ENCODE results near the gene SCIMP. TPM values are rescaled to one million over a fixed set of nuclear protein-coding genes. Genes with fewer than 3 reads are reported as not detected.
"Not testable (repeated sequence)": the region's sequence is repeated elsewhere in the genome, so short reads cannot be mapped to it uniquely, and the experiment has no call there.

Gene SCIMP
- polyA plus RNA-seq, 3 donors = 88.7 to 164 (median 98.4) TPM

DNA sequence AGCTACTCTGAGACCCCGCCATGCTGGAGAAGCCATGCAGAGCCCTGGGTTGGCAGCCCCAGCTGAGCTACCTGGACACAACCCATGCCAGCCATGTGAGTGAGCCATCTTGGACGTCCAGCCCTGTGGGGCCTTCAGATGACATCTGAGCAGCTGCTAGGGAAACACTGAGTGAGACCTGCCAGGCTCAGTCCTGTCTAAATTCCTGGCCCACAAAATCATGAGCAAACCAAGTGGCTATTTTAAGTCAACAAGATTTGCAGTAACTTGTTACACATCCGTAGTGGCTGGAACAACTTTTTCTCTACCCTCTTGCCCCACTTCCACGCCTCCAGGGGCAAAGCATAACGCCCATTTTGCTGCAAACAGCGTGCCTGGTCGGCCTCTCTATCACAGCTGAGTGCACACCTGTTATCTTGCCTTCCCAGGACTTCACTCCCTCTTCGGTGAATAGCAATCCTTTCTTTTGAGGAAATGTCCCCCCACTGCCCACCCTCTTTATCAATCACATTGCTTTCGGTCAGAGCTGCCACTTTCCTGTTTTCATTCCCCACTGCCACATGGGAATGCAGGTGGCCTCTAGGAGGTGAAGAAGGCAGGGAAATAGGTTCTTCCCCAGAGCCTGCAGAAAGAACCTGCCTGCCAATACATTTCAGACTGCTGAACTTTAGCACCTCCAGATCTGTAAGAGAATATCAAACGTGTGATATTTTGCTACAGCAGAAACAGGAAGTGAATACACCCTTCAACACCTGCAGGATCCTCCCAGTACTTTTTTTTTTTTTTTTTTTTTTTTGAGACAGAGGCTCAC lies 7.4 kb upstream of the SCIMP start:
- H4K20me1 ChIP-seq (ENCODE audit: insufficient read depth, low read length) = peaks cover 21% of the 10 kb centered on the region
- intact Hi-C loops (cut with micrococcal nuclease) = no loop called here
- DNase-seq = no peak
- H3K27ac ChIP-seq (ENCODE audit: low read depth in 1 of 2, low read length in 2 of 2) = no peak overlapping the region
- TF ChIP-seq, protein P1, sequence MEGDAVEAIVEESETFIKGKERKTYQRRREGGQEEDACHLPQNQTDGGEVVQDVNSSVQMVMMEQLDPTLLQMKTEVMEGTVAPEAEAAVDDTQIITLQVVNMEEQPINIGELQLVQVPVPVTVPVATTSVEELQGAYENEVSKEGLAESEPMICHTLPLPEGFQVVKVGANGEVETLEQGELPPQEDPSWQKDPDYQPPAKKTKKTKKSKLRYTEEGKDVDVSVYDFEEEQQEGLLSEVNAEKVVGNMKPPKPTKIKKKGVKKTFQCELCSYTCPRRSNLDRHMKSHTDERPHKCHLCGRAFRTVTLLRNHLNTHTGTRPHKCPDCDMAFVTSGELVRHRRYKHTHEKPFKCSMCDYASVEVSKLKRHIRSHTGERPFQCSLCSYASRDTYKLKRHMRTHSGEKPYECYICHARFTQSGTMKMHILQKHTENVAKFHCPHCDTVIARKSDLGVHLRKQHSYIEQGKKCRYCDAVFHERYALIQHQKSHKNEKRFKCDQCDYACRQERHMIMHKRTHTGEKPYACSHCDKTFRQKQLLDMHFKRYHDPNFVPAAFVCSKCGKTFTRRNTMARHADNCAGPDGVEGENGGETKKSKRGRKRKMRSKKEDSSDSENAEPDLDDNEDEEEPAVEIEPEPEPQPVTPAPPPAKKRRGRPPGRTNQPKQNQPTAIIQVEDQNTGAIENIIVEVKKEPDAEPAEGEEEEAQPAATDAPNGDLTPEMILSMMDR (IDR thresholded peaks at IDR 0.05) = no peak
- Mint-ChIP-seq H3K4me3 (no peak overlapping the region), H3K36me3 (peaks cover 7 to 9% of the 10 kb centered on the region in 2 donors), H3K9me3 (peaks cover 0 to 3% (median 0%) of the 10 kb centered on the region in 7 donors), H3K27me3 (ENCODE audit: low read depth in 3 of 3) (peaks cover 2 to 6% (median 2%) of the 10 kb centered on the region in 3 donors), H3K4me1 (peaks cover 10% of the 10 kb centered on the region), H3K27ac (peak overlapping the region in 1 of 7 donors; percentile 69)
- H3K79me2 ChIP-seq (ENCODE audit: insufficient read depth, low read length) = no peaks in the 10 kb centered on the region
- peaks cover 6 to 7% of the 10 kb centered on the region in 2 donors for H3K4me1 ChIP-seq (ENCODE audit: control insufficient read depth in 1 of 2, insufficient read depth in 2 of 2, low read length in 2 of 2)
- no peak overlapping the region for H2AFZ ChIP-seq (ENCODE audit: insufficient read depth, low read depth, low read length, poor library complexity, severe bottlenecking)
- H3K27me3 ChIP-seq (ENCODE audit: control insufficient read depth in 2 of 2, insufficient read depth in 2 of 2, low read length in 2 of 2) = no peaks in the 10 kb centered on the region
- 75% methylated on average over 7 of the region's 10 CpGs for WGBS (ENCODE audit: insufficient coverage)
- H3K4me2 ChIP-seq (replicated peaks; ENCODE audit: extremely low read depth, low read length, poor library complexity, severe bottlenecking) = no peak overlapping the region
- H3K9me3 ChIP-seq (replicated peaks in 1 of 2; ENCODE audit: control insufficient read depth in 1 of 2, insufficient read depth in 1 of 2, low read length in 2 of 2) = no peaks in the 10 kb centered on the region
- no peak overlapping the region for H3K9ac ChIP-seq (ENCODE audit: insufficient read depth, low read length, poor library complexity, severe bottlenecking)
- H3K36me3 ChIP-seq (replicated peaks in 1 of 2; ENCODE audit: control insufficient read depth in 1 of 2, insufficient read depth in 2 of 2, low read length in 2 of 2) = peaks cover 0 to 3% of the 10 kb centered on the region in 2 donors
- no peak overlapping the region for H3K4me3 ChIP-seq (replicated peaks in 1 of 3; ENCODE audit: low read depth in 2 of 3, low read length in 3 of 3)

- Histone ChIP-seq H3K79me2 (ENCODE audit: insufficient read depth, low read length) (peaks cover 16% of the 10 kb centered on the region), H4K20me1 (ENCODE audit: insufficient read depth, low read length) (peaks cover 21% of the 10 kb centered on the region), H3K4me1 (ENCODE audit: control insufficient read depth in 1 of 2, insufficient read depth in 2 of 2, low read length in 2 of 2) (peaks cover 29% of the 10 kb centered on the region in 2 donors)
- DNase-seq; H3K4me3 ChIP-seq (replicated peaks in 1 of 3; ENCODE audit: low read depth in 2 of 3, low read length in 3 of 3); H2AFZ ChIP-seq (ENCODE audit: insufficient read depth, low read depth, low read length, poor library complexity, severe bottlenecking); H3K36me3 ChIP-seq (replicated peaks in 1 of 2; ENCODE audit: control insufficient read depth in 1 of 2, insufficient read depth in 2 of 2, low read length in 2 of 2); H3K27me3 Mint-ChIP-seq (ENCODE audit: low read depth in 3 of 3); H3K27ac Mint-ChIP-seq; H3K4me3 Mint-ChIP-seq; H3K9ac ChIP-seq (ENCODE audit: insufficient read depth, low read length, poor library complexity, severe bottlenecking); H3K27me3 ChIP-seq (ENCODE audit: control insufficient read depth in 2 of 2, insufficient read depth in 2 of 2, low read length in 2 of 2); H3K4me2 ChIP-seq (replicated peaks; ENCODE audit: extremely low read depth, low read length, poor library complexity, severe bottlenecking); H3K9me3 ChIP-seq (replicated peaks in 1 of 2; ENCODE audit: control insufficient read depth in 1 of 2, insufficient read depth in 1 of 2, low read length in 2 of 2); intact Hi-C loops (cut with micrococcal nuclease); H3K9me3 Mint-ChIP-seq; H3K27ac ChIP-seq (ENCODE audit: low read depth in 1 of 2, low read length in 2 of 2): not testable (repeated sequence)
- Mint-ChIP-seq H3K4me1 (peaks cover 26% of the 10 kb centered on the region), H3K36me3 (peaks cover 8 to 11% of the 10 kb centered on the region in 2 donors)
- 87% methylated on average over 7 of the region's 7 CpGs for WGBS (ENCODE audit: insufficient coverage)
Measured at GRCh38 chr17:5239769-5240168, 5.1 kb upstream of the SCIMP start.
